ENCODE measurements around the gene FRAS1. TPM values are rescaled to one million over a fixed set of nuclear protein-coding genes. Genes with fewer than 3 reads are reported as not detected.

FRAS1 gene
- total RNA-seq, 4 donors from 2014 or later = 3.4 to 11.7 (median 4.2) TPM

DNA sequence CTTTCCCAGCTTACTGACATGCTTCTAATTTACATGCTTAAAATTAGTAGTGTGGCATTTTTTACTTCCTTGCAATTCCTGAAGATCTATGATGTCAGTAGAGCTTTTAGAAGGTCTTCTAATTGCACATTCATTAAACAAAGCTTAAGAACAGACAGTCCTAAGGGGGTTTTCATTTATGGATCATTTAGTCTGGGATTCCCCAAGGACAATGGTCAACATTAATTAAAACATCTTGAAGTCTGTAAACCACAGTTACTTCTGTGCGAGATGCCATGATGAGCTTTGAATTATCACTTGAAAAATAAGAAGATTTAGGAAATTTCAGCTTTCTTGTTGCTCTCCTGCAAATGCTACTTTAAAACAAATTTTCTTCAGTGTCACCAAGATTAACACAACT lies 514.7 kb downstream of the FRAS1 start:
- peaks cover 0 to 42% (median 14%) of the 10 kb centered on the region in 3 donors for H3K4me1 ChIP-seq
- TF ChIP-seq, protein P1, sequence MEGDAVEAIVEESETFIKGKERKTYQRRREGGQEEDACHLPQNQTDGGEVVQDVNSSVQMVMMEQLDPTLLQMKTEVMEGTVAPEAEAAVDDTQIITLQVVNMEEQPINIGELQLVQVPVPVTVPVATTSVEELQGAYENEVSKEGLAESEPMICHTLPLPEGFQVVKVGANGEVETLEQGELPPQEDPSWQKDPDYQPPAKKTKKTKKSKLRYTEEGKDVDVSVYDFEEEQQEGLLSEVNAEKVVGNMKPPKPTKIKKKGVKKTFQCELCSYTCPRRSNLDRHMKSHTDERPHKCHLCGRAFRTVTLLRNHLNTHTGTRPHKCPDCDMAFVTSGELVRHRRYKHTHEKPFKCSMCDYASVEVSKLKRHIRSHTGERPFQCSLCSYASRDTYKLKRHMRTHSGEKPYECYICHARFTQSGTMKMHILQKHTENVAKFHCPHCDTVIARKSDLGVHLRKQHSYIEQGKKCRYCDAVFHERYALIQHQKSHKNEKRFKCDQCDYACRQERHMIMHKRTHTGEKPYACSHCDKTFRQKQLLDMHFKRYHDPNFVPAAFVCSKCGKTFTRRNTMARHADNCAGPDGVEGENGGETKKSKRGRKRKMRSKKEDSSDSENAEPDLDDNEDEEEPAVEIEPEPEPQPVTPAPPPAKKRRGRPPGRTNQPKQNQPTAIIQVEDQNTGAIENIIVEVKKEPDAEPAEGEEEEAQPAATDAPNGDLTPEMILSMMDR (IDR thresholded peaks at IDR 0.05) = no peak
- TF ChIP-seq POLR2A (IDR thresholded peaks at IDR 0.05) (no peak), EP300 (IDR thresholded peaks at IDR 0.05) (no peak), POLR2AphosphoS5 (IDR thresholded peaks at IDR 0.05) (no peak)
- no peak overlapping the region for H3K27ac ChIP-seq
- no peaks in the 10 kb centered on the region for H3K9me3 ChIP-seq
- WGBS, 2 donors (ENCODE audit: low coverage in 1 of 2) = 100% methylated on average over 1 of the region's 1 CpG
- no peaks in the 10 kb centered on the region for H3K27me3 ChIP-seq
- H3K36me3 ChIP-seq = peaks cover 0 to 24% of the 10 kb centered on the region in 2 donors
- ATAC-seq = no peak
- H3K4me3 ChIP-seq = no peak overlapping the region

DNA sequence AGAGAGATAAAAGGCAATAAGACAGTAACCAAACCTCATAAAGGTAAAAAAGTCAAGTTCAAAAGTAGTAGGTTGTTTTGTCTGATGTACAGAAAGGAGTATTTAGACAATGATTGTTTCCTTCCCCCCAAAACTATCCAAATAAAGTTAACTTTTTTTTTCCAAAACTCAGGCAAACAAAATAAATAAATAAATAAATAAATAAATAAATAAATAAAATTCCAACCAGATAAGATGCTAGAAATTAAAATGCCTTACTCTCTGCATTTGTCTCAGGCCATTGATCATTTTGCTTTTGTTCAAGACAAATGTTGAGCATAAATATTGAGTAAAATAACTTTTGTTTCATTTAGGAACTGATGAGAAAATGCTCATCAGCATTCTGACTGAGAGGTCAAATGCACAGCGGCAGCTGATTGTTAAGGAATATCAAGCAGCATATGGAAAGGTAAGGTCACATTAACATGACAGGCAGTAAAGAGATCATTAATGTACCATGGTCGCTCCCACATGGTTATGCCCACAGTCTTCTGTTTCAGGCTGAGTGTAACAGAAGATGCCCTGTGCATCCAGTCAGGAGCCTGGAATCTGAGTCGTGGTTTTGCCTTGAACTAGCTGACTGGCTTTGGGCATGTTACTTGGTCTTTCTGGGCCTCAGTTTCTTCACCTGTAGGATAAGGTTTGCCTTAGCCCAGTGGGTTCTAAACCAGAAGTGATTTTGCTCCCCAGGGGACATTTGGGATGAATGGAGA lies 521.7 kb downstream of the FRAS1 start:
- no peak overlapping the region for H3K27ac ChIP-seq

DNA sequence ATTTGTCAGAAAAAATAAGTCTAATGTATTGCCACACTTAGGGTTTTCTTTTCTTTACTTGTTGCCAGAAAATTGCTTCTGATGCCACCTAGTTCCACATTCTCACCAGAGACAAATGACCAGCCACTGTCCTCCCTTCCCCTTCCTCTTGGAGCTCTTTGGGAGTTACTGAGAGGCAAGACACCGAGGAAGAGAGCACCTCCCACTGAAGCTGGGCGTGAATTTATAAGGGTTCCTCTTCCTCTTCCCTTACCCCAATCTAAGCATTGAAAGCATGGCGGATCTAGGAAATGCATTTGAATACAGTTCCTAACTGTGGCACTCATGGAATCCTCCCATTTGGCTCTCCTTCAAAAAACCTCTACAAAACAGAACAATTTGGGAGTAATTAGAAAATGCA lies 524.5 kb downstream of the FRAS1 start:
- H3K9me3 ChIP-seq = no peaks in the 10 kb centered on the region
- no peak for ATAC-seq
- H3K4me1 ChIP-seq = no peaks in the 10 kb centered on the region
- H3K4me3 ChIP-seq = no peak overlapping the region
- no peaks in the 10 kb centered on the region for H3K27me3 ChIP-seq
- no peak overlapping the region for H3K27ac ChIP-seq
- WGBS, 2 donors (ENCODE audit: low coverage in 1 of 2) = 60 to 89% methylated on average over 1 to 3 of the region's 3 CpGs
- H3K36me3 ChIP-seq = peaks cover 0 to 74% of the 10 kb centered on the region in 2 donors
- TF ChIP-seq, protein P1 (IDR thresholded peaks at IDR 0.05) = no peak
- TF ChIP-seq POLR2A (IDR thresholded peaks at IDR 0.05) = no peak
- no peak for TF ChIP-seq EP300 (IDR thresholded peaks at IDR 0.05)
- no peak for TF ChIP-seq POLR2AphosphoS5 (IDR thresholded peaks at IDR 0.05)

More for the DNA sequence above, 521.7 kb downstream of the FRAS1 start:
- H3K4me1 ChIP-seq = no peaks in the 10 kb centered on the region
- H3K9me3 ChIP-seq = no peaks in the 10 kb centered on the region
- H3K36me3 ChIP-seq = peaks cover 0 to 63% of the 10 kb centered on the region in 2 donors
- TF ChIP-seq EP300 (IDR thresholded peaks at IDR 0.05) (no peak), POLR2AphosphoS5 (IDR thresholded peaks at IDR 0.05) (no peak), POLR2A (IDR thresholded peaks at IDR 0.05) (no peak)
- TF ChIP-seq, protein P1 (IDR thresholded peaks at IDR 0.05) = no peak
- H3K4me3 ChIP-seq = no peak overlapping the region
- ATAC-seq = no peak
- H3K27me3 ChIP-seq = no peaks in the 10 kb centered on the region
- 86 to 100% methylated on average over 3 of the region's 3 CpGs for WGBS, 2 donors (ENCODE audit: low coverage in 1 of 2)

DNA sequence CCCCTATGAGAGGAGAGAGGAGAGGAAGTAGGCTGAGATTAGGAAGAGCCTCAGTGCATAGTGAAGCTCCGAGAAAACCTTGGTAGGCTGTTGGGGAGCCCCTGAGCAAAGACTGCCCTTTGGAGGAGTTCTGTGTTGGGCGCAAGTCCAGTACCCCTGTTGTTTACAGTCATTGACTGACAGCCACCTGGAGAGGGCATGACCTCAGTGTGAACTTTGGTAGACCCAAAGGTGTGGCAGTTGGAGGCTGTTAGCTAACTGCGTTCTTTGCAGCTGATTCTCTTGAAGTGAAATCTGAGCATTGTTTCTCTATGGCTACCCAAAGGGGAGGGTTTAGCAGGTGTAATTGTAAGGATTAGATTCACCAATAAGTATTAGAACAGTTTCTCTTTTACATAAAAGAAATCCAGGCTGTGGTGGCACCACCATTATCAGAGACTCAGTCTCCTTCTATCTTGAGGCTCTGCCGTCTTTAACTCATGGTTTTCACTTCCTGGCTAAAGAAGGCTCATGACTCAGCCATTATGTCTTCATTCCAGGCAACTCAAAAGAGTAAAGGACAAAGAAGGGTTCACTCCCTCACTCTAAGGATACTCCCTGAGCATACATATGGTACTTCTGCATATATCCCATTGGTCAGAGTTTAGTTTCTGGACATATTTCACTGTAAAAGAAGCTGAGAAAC lies 527.9 kb downstream of the FRAS1 start:
- Histone ChIP-seq H3K4me1 (peaks cover 0 to 18% (median 0%) of the 10 kb centered on the region in 3 donors), H3K4me3 (no peak overlapping the region), H3K36me3 (peaks cover 0 to 81% of the 10 kb centered on the region in 2 donors), H3K27ac (no peak overlapping the region), H3K9me3 (no peaks in the 10 kb centered on the region), H3K27me3 (no peaks in the 10 kb centered on the region)
- 73 to 85% methylated on average over 3 to 4 of the region's 4 CpGs for WGBS, 2 donors (ENCODE audit: low coverage in 1 of 2)
- TF ChIP-seq EP300 (IDR thresholded peaks at IDR 0.05) (no peak), POLR2AphosphoS5 (IDR thresholded peaks at IDR 0.05) (no peak), POLR2A (IDR thresholded peaks at IDR 0.05) (no peak)
- TF ChIP-seq, protein P1 (IDR thresholded peaks at IDR 0.05) = no peak
- ATAC-seq = no peak
